AG08395 (cell line): ENCODE measurements around the gene ROPN1.
"Not testable (repeated sequence)": the region's sequence is repeated elsewhere in the genome, so short reads cannot be mapped to it uniquely, and the experiment has no call there.

ENCODE experiments used
- DNase-seq: peaks from one replicate; pipeline ENCODE4 v3.0.0; 2012; ENCODE audit warnings: mixed read lengths, low spot score

ROPN1 gene

GRCh38 chr3:123991730-123992588 is at the start of gene ROPN1:
TSS of gene ROPN1 (minus strand) at chr3:123992124. CDS start at chr3:123980481, 11,643 bp downstream.
- not testable (repeated sequence) for DNase-seq

- no peak for DNase-seq
Observed at GRCh38 chr3:124041553-124041952, 49.6 kb upstream of the ROPN1 start.

GRCh38 chr3:124037326-124037725 is 45.4 kb upstream of the ROPN1 start:
- DNase-seq = no peak

- DNase-seq = not testable (repeated sequence)
Observed at GRCh38 chr3:124036214-124036613, 44.3 kb upstream of the ROPN1 start.

- no peak for DNase-seq
Observed at GRCh38 chr3:124035463-124036121, 43.7 kb upstream of the ROPN1 start.

GRCh38 chr3:124034844-124035152 is 42.9 kb upstream of the ROPN1 start:
- DNase-seq = no peak

- no peak for DNase-seq
Observed at GRCh38 chr3:124034016-124034843, 42.3 kb upstream of the ROPN1 start.

- DNase-seq = no peak
Observed at GRCh38 chr3:124033360-124034015, 41.6 kb upstream of the ROPN1 start, which contains the start of gene KALRN. TSS of gene KALRN (plus strand) at chr3:124033369.

GRCh38 chr3:124032881-124033359 is 41.0 kb upstream of the ROPN1 start:
- peak; percentile 94 for DNase-seq

GRCh38 chr3:124032311-124032880 is 40.5 kb upstream of the ROPN1 start:
- DNase-seq = peak; percentile 44

GRCh38 chr3:124026516-124026915 is 34.6 kb upstream of the ROPN1 start:
- DNase-seq = no peak

GRCh38 chr3:124023531-124023930 is 31.6 kb upstream of the ROPN1 start:
- DNase-seq = not testable (repeated sequence)

- no peak for DNase-seq
Observed at GRCh38 chr3:124019291-124019690, 27.4 kb upstream of the ROPN1 start.

GRCh38 chr3:124017502-124017901 is 25.6 kb upstream of the ROPN1 start:
- DNase-seq = not testable (repeated sequence)

- DNase-seq = peak; percentile 52
Observed at GRCh38 chr3:124016483-124016882, 24.6 kb upstream of the ROPN1 start.

GRCh38 chr3:124014366-124014942 is 22.5 kb upstream of the ROPN1 start:
- peak; percentile 40 for DNase-seq

GRCh38 chr3:124008321-124008720 is 16.4 kb upstream of the ROPN1 start:
- DNase-seq = not testable (repeated sequence)

GRCh38 chr3:124007186-124007585 is 15.3 kb upstream of the ROPN1 start:
- peak; percentile 27 for DNase-seq

GRCh38 chr3:124002405-124003079 is 10.6 kb upstream of the ROPN1 start:
- not testable (repeated sequence) for DNase-seq

- DNase-seq = not testable (repeated sequence)
Observed at GRCh38 chr3:124001366-124001765, 9.4 kb upstream of the ROPN1 start.
